PC-9 (cell line): ENCODE results near the gene ATP2B2. TPM values are rescaled to one million over a fixed set of nuclear protein-coding genes. Genes with fewer than 3 reads are reported as not detected.

ENCODE experiments used
- BruUV-seq: library from RNA; stranded (reverse); fragments of 400-500 nt; replicated peaks from 2 replicates; lab custom pipeline; 2021; lab: Mats Ljungman, UMichigan
- CTCF ChIA-PET: fragments of 300-600 bp; sonication (Branson Sonifier 250); formaldehyde crosslinking; loops from one replicate; lab custom pipeline; 2022; ENCODE audit warnings: antibody characterized with exemption; lab: Charles Lee
- POLR2A ChIA-PET: fragments of 300-600 bp; sonication (Branson Sonifier 250); formaldehyde crosslinking; loops from one replicate; lab custom pipeline; 2022; ENCODE audit warnings: antibody characterized with exemption; ENCODE audit not compliant: unreplicated experiment; lab: Charles Lee
- DNase-seq, 2 experiments: peaks; one replicate each; pipeline versions ENCODE4 v3.0.0 to v3.0.0-alpha.2; 2015 to 2022; ENCODE audit warnings: mixed read lengths in 1 of 2
- H2AFZ ChIP-seq: fragments of 200-600 bp; sonication (generic); 2 replicates; pipeline ENCODE4 v1.8.1; 2017; ENCODE audit warnings: antibody characterized with exemption
- H3F3A ChIP-seq: fragments of 200-600 bp; sonication (generic); 2 replicates; pipeline ENCODE4 v1.8.1; 2017; ENCODE audit warnings: antibody characterized with exemption, mild to moderate bottlenecking, low read depth; ENCODE audit not compliant: insufficient read depth
- H3K27ac ChIP-seq: fragments of 200-600 bp; sonication (generic); 2 replicates; pipeline ENCODE4 v1.6.1; 2016; ENCODE audit warnings: mixed run types
- H3K27me3 ChIP-seq: fragments of 200-600 bp; sonication (generic); 2 replicates; pipeline ENCODE4 v1.6.1; 2016; ENCODE audit warnings: low read depth, mixed run types; ENCODE audit not compliant: insufficient read depth
- H3K36me3 ChIP-seq: fragments of 200-600 bp; sonication (generic); 2 replicates; pipeline ENCODE4 v1.6.1; 2016; ENCODE audit warnings: low read depth, mixed run types
- H3K4me1 ChIP-seq: fragments of 200-600 bp; sonication (generic); replicated peaks from 2 replicates; pipeline ENCODE4 v1.6.1; 2016; ENCODE audit warnings: mixed run types; ENCODE audit not compliant: insufficient read depth
- H3K4me2 ChIP-seq: fragments of 200-600 bp; sonication (generic); 2 replicates; pipeline ENCODE4 v1.6.1; 2017; ENCODE audit warnings: mixed run types
- H3K4me3 ChIP-seq: fragments of 200-600 bp; sonication (generic); 2 replicates; pipeline ENCODE4 v1.6.1; 2016; ENCODE audit warnings: mixed run types
- H3K79me2 ChIP-seq: fragments of 200-600 bp; sonication (generic); 2 replicates; pipeline ENCODE4 v1.6.1; 2017; ENCODE audit warnings: low read depth, mixed run types
- H3K9me2 ChIP-seq: fragments of 200-600 bp; sonication (generic); 2 replicates; pipeline ENCODE4 v1.8.1; 2017; ENCODE audit warnings: mild to moderate bottlenecking; ENCODE audit not compliant: insufficient read depth
- H3K9me3 ChIP-seq: fragments of 200-600 bp; sonication (generic); 2 replicates; pipeline ENCODE4 v1.8.1; 2016; ENCODE audit warnings: low read depth; ENCODE audit not compliant: insufficient read depth
- H4K20me1 ChIP-seq: fragments of 200-600 bp; sonication (generic); 2 replicates; pipeline ENCODE4 v1.8.1; 2017; ENCODE audit not compliant: insufficient read depth
- CTCF ChIP-seq: fragments of 200-600 bp; sonication (generic); conservative IDR thresholded peaks from 2 replicates; pipeline ENCODE4 v1.6.1; 2017; ENCODE audit warnings: mixed run types, antibody characterized with exemption, mild to moderate bottlenecking, moderate library complexity
- EZH2 ChIP-seq: fragments of 200-600 bp; sonication (generic); IDR thresholded peaks from 2 replicates; pipeline ENCODE4 v1.8.0; 2017; ENCODE audit warnings: antibody characterized with exemption, low read depth
- intact Hi-C: fragments of 100-400 bp; cut with micrococcal nuclease; formaldehyde crosslinking; loops from one replicate; pipeline ENCODE4 v1.10.0; 2022; ENCODE audit not compliant: unreplicated experiment
- total RNA-seq: library from RNA; stranded (reverse); gene quantifications from 2 replicates; pipeline ENCODE4 v1.2.3, GENCODE V29; 2021

ATP2B2 gene
- total RNA-seq, 1 experiment from 2014 or later = not detected

GRCh38 chr3:10553591-10554235, 48.3 kb upstream of the ATP2B2 start:
- Histone ChIP-seq H4K20me1 (no peaks in the 10 kb centered on the region), H3K9me3 (no peaks in the 10 kb centered on the region), H3K27me3 (peaks cover 92% of the 10 kb centered on the region), H3K4me2 (no peak overlapping the region), H3K36me3 (no peaks in the 10 kb centered on the region), H3F3A (no peaks in the 10 kb centered on the region), H3K79me2 (no peaks in the 10 kb centered on the region), H3K4me3 (no peak overlapping the region), H3K9me2 (no peaks in the 10 kb centered on the region), H3K4me1 (no peaks in the 10 kb centered on the region), H3K27ac (no peak overlapping the region), H2AFZ (no peak overlapping the region)
- ChIA-PET POLR2A (no interaction called here), CTCF (interaction anchor here (0.6 kb wide), 1 partner anchor 509 kb away, joined by 12 read pairs; no protein-coding TSS in a partner anchor)
- BruUV-seq = no TSS peak
- TF ChIP-seq EZH2 = no peak
- no peak for TF ChIP-seq CTCF
- intact Hi-C loops = no loop called here
- DNase-seq = no peak

- TF ChIP-seq EZH2 (no peak), CTCF (no peak)
- intact Hi-C loops = no loop called here
- no peaks in the 10 kb centered on the region for H3K79me2 ChIP-seq
- no peaks in the 10 kb centered on the region for H3K4me1 ChIP-seq
- no peaks in the 10 kb centered on the region for H3K9me2 ChIP-seq
- no peak overlapping the region for H3K4me2 ChIP-seq
- peaks cover 92% of the 10 kb centered on the region for H3K27me3 ChIP-seq
- no peak overlapping the region for H2AFZ ChIP-seq
- ChIA-PET POLR2A (no interaction called here), CTCF (no interaction called here)
- no peak for DNase-seq
- no peaks in the 10 kb centered on the region for H3F3A ChIP-seq
- no peak overlapping the region for H3K27ac ChIP-seq
- no peaks in the 10 kb centered on the region for H3K9me3 ChIP-seq
- no peaks in the 10 kb centered on the region for H3K36me3 ChIP-seq
- BruUV-seq = no TSS peak
- H4K20me1 ChIP-seq = no peaks in the 10 kb centered on the region
- H3K4me3 ChIP-seq = no peak overlapping the region
Observed at GRCh38 chr3:10552631-10552943, 47.2 kb upstream of the ATP2B2 start.

- peaks cover 91% of the 10 kb centered on the region for H3K27me3 ChIP-seq
- BruUV-seq = no TSS peak
- POLR2A ChIA-PET = no interaction called here
- no peaks in the 10 kb centered on the region for H3K36me3 ChIP-seq
- H3K9me3 ChIP-seq = no peaks in the 10 kb centered on the region
- no peaks in the 10 kb centered on the region for H3F3A ChIP-seq
- intact Hi-C loops = no loop called here
- CTCF ChIA-PET = no interaction called here
- H4K20me1 ChIP-seq = no peaks in the 10 kb centered on the region
- TF ChIP-seq EZH2 (no peak), CTCF (no peak)
- H3K4me2 ChIP-seq = no peak overlapping the region
- no peaks in the 10 kb centered on the region for H3K4me1 ChIP-seq
- H3K9me2 ChIP-seq = no peaks in the 10 kb centered on the region
- no peak overlapping the region for H3K27ac ChIP-seq
- H3K4me3 ChIP-seq = no peak overlapping the region
- DNase-seq = peak in 1 of 2 experiments; percentile 24
- H2AFZ ChIP-seq = no peak overlapping the region
- no peaks in the 10 kb centered on the region for H3K79me2 ChIP-seq
Observed at GRCh38 chr3:10551821-10552630, 46.6 kb upstream of the ATP2B2 start.
